ENCODE data around the gene SIRT3.
"Not testable (repeated sequence)": the region's sequence is repeated elsewhere in the genome, so short reads cannot be mapped to it uniquely, and the experiment has no call there.

Gene SIRT3

GRCh38 chr11:238346-238745 is 2.2 kb upstream of the SIRT3 start:
- DNase-seq = not testable (repeated sequence)

- DNase-seq = no peak
These were observed 929 bp upstream of the SIRT3 start, which contains the start of gene PSMD13 for GRCh38 chr11:236774-237767. PSMD13 (plus strand) TSS chr11:236976; CDS start chr11:237050, 74 bp downstream.

- no peak for DNase-seq
These were observed 539 bp downstream of the SIRT3 start for GRCh38 chr11:235609-235996.

GRCh38 chr11:235180-235579 is 962 bp downstream of the SIRT3 start:
- no peak for DNase-seq

GRCh38 chr11:232783-233565 is 3.2 kb downstream of the SIRT3 start:
- DNase-seq = no peak

GRCh38 chr11:230431-230830 is 5.7 kb downstream of the SIRT3 start:
- no peak for DNase-seq

- no peak for DNase-seq
These were observed 8.2 kb downstream of the SIRT3 start for GRCh38 chr11:227824-228379.

GRCh38 chr11:225734-226453 is 10.2 kb downstream of the SIRT3 start:
- no peak for DNase-seq

GRCh38 chr11:224424-224823 is 11.7 kb downstream of the SIRT3 start:
- DNase-seq = no peak

- DNase-seq = no peak
These were observed 12.3 kb downstream of the SIRT3 start for GRCh38 chr11:223884-224283.

- no peak for DNase-seq
These were observed 12.9 kb downstream of the SIRT3 start for GRCh38 chr11:223026-223789.

- no peak for DNase-seq
These were observed 13.9 kb downstream of the SIRT3 start for GRCh38 chr11:221998-222789.

GRCh38 chr11:221539-221938 is 14.6 kb downstream of the SIRT3 start:
- DNase-seq = no peak

- DNase-seq = not testable (repeated sequence)
These were observed 15.4 kb downstream of the SIRT3 start for GRCh38 chr11:220641-221215.

GRCh38 chr11:218815-219593 is 17.1 kb downstream of the SIRT3 start:
- DNase-seq = no peak

GRCh38 chr11:217704-218103 is 18.4 kb downstream of the SIRT3 start:
- DNase-seq = no peak

- DNase-seq = no peak
These were observed 19.8 kb downstream of the SIRT3 start for GRCh38 chr11:216081-216974.

GRCh38 chr11:215581-216037 is 20.5 kb downstream of the SIRT3 start:
- no peak for DNase-seq

GRCh38 chr11:214083-214482 is 22.1 kb downstream of the SIRT3 start:
- no peak for DNase-seq

Data from GOT3 (cell line).